ENCODE results near the gene KIF13A. TPM values are rescaled to one million over a fixed set of nuclear protein-coding genes. Genes with fewer than 3 reads are reported as not detected.

KIF13A gene
- total RNA-seq, 2 donors from 2014 or later = 36.8 to 57.5 TPM

GRCh38 chr6:17881085-17881858, 106.2 kb downstream of the KIF13A start:
- TF ChIP-seq POLR2AphosphoS5 (IDR thresholded peaks at IDR 0.05) = no peak
- TF ChIP-seq POLR2A (IDR thresholded peaks at IDR 0.05) = no peak
- TF ChIP-seq CTCF (IDR thresholded peaks at IDR 0.05) = no peak
- H3K9me3 ChIP-seq = no peaks in the 10 kb centered on the region
- H3K4me1 ChIP-seq (replicated peaks) = no peaks in the 10 kb centered on the region
- no peak for DNase-seq (ENCODE audit: low spot score)
- H3K4me3 ChIP-seq = no peak overlapping the region
- intact Hi-C loops (cut with DNase I) = no loop called here
- H3K27me3 ChIP-seq (replicated peaks; ENCODE audit: insufficient read depth) = no peaks in the 10 kb centered on the region
- H3K36me3 ChIP-seq = no peaks in the 10 kb centered on the region
- WGBS = 92% methylated on average over 11 of the region's 11 CpGs
- H3K27ac ChIP-seq = no peak overlapping the region

GRCh38 chr6:17879184-17879583, 108.3 kb downstream of the KIF13A start:
- no peaks in the 10 kb centered on the region for H3K9me3 ChIP-seq
- no peaks in the 10 kb centered on the region for H3K27me3 ChIP-seq (replicated peaks; ENCODE audit: insufficient read depth)
- no peak overlapping the region for H3K27ac ChIP-seq
- H3K4me1 ChIP-seq (replicated peaks) = no peaks in the 10 kb centered on the region
- DNase-seq (ENCODE audit: low spot score) = no peak
- H3K36me3 ChIP-seq = no peaks in the 10 kb centered on the region
- TF ChIP-seq CTCF (IDR thresholded peaks at IDR 0.05) (no peak), POLR2A (IDR thresholded peaks at IDR 0.05) (no peak), POLR2AphosphoS5 (IDR thresholded peaks at IDR 0.05) (no peak)
- 64% methylated on average over 2 of the region's 2 CpGs for WGBS
- H3K4me3 ChIP-seq = no peak overlapping the region
- intact Hi-C loops (cut with DNase I) = no loop called here

GRCh38 chr6:17878734-17879133, 108.7 kb downstream of the KIF13A start:
- Histone ChIP-seq H3K27me3 (replicated peaks; ENCODE audit: insufficient read depth) (no peaks in the 10 kb centered on the region), H3K36me3 (no peaks in the 10 kb centered on the region), H3K9me3 (no peaks in the 10 kb centered on the region), H3K27ac (no peak overlapping the region), H3K4me1 (replicated peaks) (no peaks in the 10 kb centered on the region), H3K4me3 (no peak overlapping the region)
- intact Hi-C loops (cut with DNase I) = no loop called here
- DNase-seq (ENCODE audit: low spot score) = no peak
- TF ChIP-seq POLR2AphosphoS5 (IDR thresholded peaks at IDR 0.05) (no peak), POLR2A (IDR thresholded peaks at IDR 0.05) (no peak), CTCF (IDR thresholded peaks at IDR 0.05) (no peak)
- WGBS = 65% methylated on average over 1 of the region's 1 CpG

GRCh38 chr6:17877895-17878440, 109.5 kb downstream of the KIF13A start:
- Histone ChIP-seq H3K36me3 (no peaks in the 10 kb centered on the region), H3K27ac (no peak overlapping the region), H3K27me3 (replicated peaks; ENCODE audit: insufficient read depth) (no peaks in the 10 kb centered on the region), H3K4me3 (no peak overlapping the region), H3K9me3 (no peaks in the 10 kb centered on the region), H3K4me1 (replicated peaks) (no peaks in the 10 kb centered on the region)
- DNase-seq (ENCODE audit: low spot score) = no peak
- WGBS = 90% methylated on average over 3 of the region's 3 CpGs
- intact Hi-C loops (cut with DNase I) = no loop called here
- TF ChIP-seq POLR2AphosphoS5 (IDR thresholded peaks at IDR 0.05) = no peak
- no peak for TF ChIP-seq POLR2A (IDR thresholded peaks at IDR 0.05)
- TF ChIP-seq CTCF (IDR thresholded peaks at IDR 0.05) = no peak

Data from prostate gland (tissue), 2 donors.